Bronchial epithelial cell (primary cell): ENCODE measurements around the gene LDAH. TPM values are rescaled to one million over a fixed set of nuclear protein-coding genes. Genes with fewer than 3 reads are reported as not detected.

Experiments used
- DNase-seq: peaks from one replicate; pipeline ENCODE4 v3.0.0-alpha.2; 2010; ENCODE audit warnings: low read depth
- FAIRE-seq: peaks from 2 replicates; lab custom pipeline; 2011; peaks lifted over from hg19 to GRCh38; lab: Jason Lieb, UNC
- H3K27me3 ChIP-seq: 2 replicates; pipeline ENCODE4 v1.5.1; 2011; ENCODE audit warnings: low read length; ENCODE audit not compliant: control insufficient read depth, insufficient read depth
- H3K36me3 ChIP-seq: 2 replicates; pipeline ENCODE4 v1.5.1; 2011; ENCODE audit warnings: low read length; ENCODE audit not compliant: control insufficient read depth, insufficient read depth
- H3K4me3 ChIP-seq: 2 replicates; pipeline ENCODE4 v1.5.1; 2011; ENCODE audit warnings: mild to moderate bottlenecking, low read depth, low read length, control low read depth
- CTCF ChIP-seq: IDR thresholded peaks from 2 replicates; pipeline ENCODE4 v1.5.1; 2011; ENCODE audit warnings: mild to moderate bottlenecking, moderate library complexity, low read length, control low read depth, inconsistent platforms; ENCODE audit not compliant: insufficient read depth, severe bottlenecking
- total RNA-seq: library from RNA; depleted of rRNA; stranded (reverse); fragments of >200 nt; gene quantifications from 2 replicates; pipeline ENCODE4 v1.2.1, GENCODE V29; 2014

LDAH gene
- total RNA-seq, 1 donor from 2014 or later, result 8.4 TPM

GRCh38 chr2:20758997-20759396 is 63.9 kb downstream of the LDAH start:
- no peak for FAIRE-seq
- no peak overlapping the region for H3K4me3 ChIP-seq
- TF ChIP-seq CTCF, result no peak
- H3K36me3 ChIP-seq, result no peaks in the 10 kb centered on the region
- DNase-seq, result no peak
- no peaks in the 10 kb centered on the region for H3K27me3 ChIP-seq

- no peak for TF ChIP-seq CTCF
- FAIRE-seq (no peak), DNase-seq (no peak)
- Histone ChIP-seq H3K36me3 (no peaks in the 10 kb centered on the region), H3K4me3 (no peak overlapping the region), H3K27me3 (no peaks in the 10 kb centered on the region)
Observed at GRCh38 chr2:20757405-20758090, 65.4 kb downstream of the LDAH start.

- FAIRE-seq, result no peak
- no peak for TF ChIP-seq CTCF
- DNase-seq, result no peak
- Histone ChIP-seq H3K4me3 (no peak overlapping the region), H3K27me3 (no peaks in the 10 kb centered on the region), H3K36me3 (no peaks in the 10 kb centered on the region)
Observed at GRCh38 chr2:20755132-20755800, 67.6 kb downstream of the LDAH start.

GRCh38 chr2:20752293-20752692 is 70.6 kb downstream of the LDAH start:
- no peak for DNase-seq
- FAIRE-seq, result no peak
- no peaks in the 10 kb centered on the region for H3K27me3 ChIP-seq

GRCh38 chr2:20747317-20747716 is 75.6 kb downstream of the LDAH start:
- H3K36me3 ChIP-seq, result no peaks in the 10 kb centered on the region
- FAIRE-seq (no peak), DNase-seq (no peak)
- no peak overlapping the region for H3K4me3 ChIP-seq
- no peak for TF ChIP-seq CTCF
- no peaks in the 10 kb centered on the region for H3K27me3 ChIP-seq

More at GRCh38 chr2:20752293-20752692, 70.6 kb downstream of the LDAH start:
- no peaks in the 10 kb centered on the region for H3K36me3 ChIP-seq
- TF ChIP-seq CTCF, result no peak
- no peak overlapping the region for H3K4me3 ChIP-seq
